H1 (cell line): Measurements from ENCODE around the gene RNF182. TPM values are rescaled to one million over a fixed set of nuclear protein-coding genes. Genes with fewer than 3 reads are reported as not detected.
A peak's percentile ranks its signal among the peaks of the same experiment; 100 is the strongest.

Source experiments
- CTCF ChIA-PET: fragments of 300-600 bp; sonication (Branson Sonifier 250); formaldehyde crosslinking; loops from one replicate; lab custom pipeline; 2021; ENCODE audit not compliant: partially characterized antibody; lab: Charles Lee
- POLR2A ChIA-PET: fragments of 300-600 bp; sonication (Branson Sonifier 250); formaldehyde crosslinking; loops from one replicate; lab custom pipeline; 2021; ENCODE audit warnings: inconsistent platforms; ENCODE audit not compliant: partially characterized antibody; lab: Charles Lee
- DNase-seq, 2 experiments: peaks; one replicate each; pipeline versions ENCODE4 v3.0.0 to v3.0.0-alpha.2; 2010 to 2022; ENCODE audit warnings: low spot score in 2 of 2, low read depth in 1 of 2, mixed read lengths in 1 of 2
- FAIRE-seq: peaks from 2 replicates; lab custom pipeline; 2011; peaks lifted over from hg19 to GRCh38; lab: Jason Lieb, UNC
- H2AFZ ChIP-seq: 2 replicates; pipeline ENCODE4 v1.8.1; 2012; ENCODE audit warnings: low read length, inconsistent platforms
- H2AK5ac ChIP-seq: 2 replicates; pipeline ENCODE4 v1.6.1; 2013; ENCODE audit warnings: low read depth, low read length
- H2BK120ac ChIP-seq: replicated peaks from 2 replicates; pipeline ENCODE3; 2013; ENCODE audit warnings: low read depth, low read length, inconsistent platforms
- H2BK12ac ChIP-seq: 2 replicates; pipeline ENCODE4 v1.6.1; 2013; ENCODE audit warnings: low read depth, low read length
- H2BK15ac ChIP-seq: 2 replicates; pipeline ENCODE4 v1.6.1; 2013; ENCODE audit warnings: low read length
- H2BK20ac ChIP-seq: 2 replicates; pipeline ENCODE4 v1.6.1; 2013; ENCODE audit warnings: low read length
- H2BK5ac ChIP-seq: 2 replicates; pipeline ENCODE4 v1.6.1; 2013; ENCODE audit warnings: low read depth, low read length
- H3K14ac ChIP-seq: 2 replicates; pipeline ENCODE4 v1.6.1; 2013; ENCODE audit warnings: inconsistent platforms; ENCODE audit not compliant: insufficient read length
- H3K18ac ChIP-seq: 2 replicates; pipeline ENCODE4 v1.6.1; 2013; ENCODE audit warnings: low read length; ENCODE audit errors: extremely low read depth
- H3K23ac ChIP-seq: 2 replicates; pipeline ENCODE4 v1.6.1; 2013; ENCODE audit warnings: inconsistent platforms; ENCODE audit not compliant: insufficient read length
- H3K23me2 ChIP-seq: 2 replicates; pipeline ENCODE4 v1.6.1; 2013; ENCODE audit warnings: low read depth, low read length
- H3K27ac ChIP-seq: 2 replicates; pipeline ENCODE4 v1.6.1; 2011; ENCODE audit warnings: low read depth, low read length, inconsistent platforms
- H3K27me3 ChIP-seq, 4 experiments: replicated peaks in 1 of 4; 1 replicate in 1 of 4; 2 replicates in 3 of 4; pipeline versions ENCODE4 v1.6.1 to v1.8.1; 2011 to 2013; ENCODE audit warnings: low read length in 3 of 4, mild to moderate bottlenecking in 3 of 4, inconsistent platforms in 2 of 4, mixed read lengths in 2 of 4, moderate library complexity in 1 of 4; ENCODE audit not compliant: control insufficient read depth in 3 of 4, insufficient read depth in 3 of 4; ENCODE audit errors: extremely low read depth in 1 of 4
- H3K36me3 ChIP-seq, 4 experiments: 2 replicates each; pipeline versions ENCODE4 v1.6.1 to v1.8.1; 2011 to 2013; ENCODE audit warnings: mild to moderate bottlenecking in 4 of 4, low read length in 3 of 4, moderate library complexity in 2 of 4, control low read depth in 1 of 4, inconsistent platforms in 1 of 4; ENCODE audit not compliant: insufficient read depth in 4 of 4, control insufficient read depth in 2 of 4
- H3K4ac ChIP-seq: replicated peaks from 2 replicates; pipeline ENCODE3; 2013; ENCODE audit warnings: low read length, low read depth, mixed read lengths, inconsistent platforms; ENCODE audit not compliant: insufficient read length
- H3K4me1 ChIP-seq, 4 experiments: replicated peaks in 1 of 4; 1 replicate in 1 of 4; 2 replicates in 3 of 4; pipeline versions ENCODE4 v1.6.1 to v1.8.1; 2011 to 2013; ENCODE audit warnings: low read length in 3 of 4, inconsistent platforms in 2 of 4, mixed read lengths in 1 of 4; ENCODE audit not compliant: insufficient read depth in 4 of 4, control insufficient read depth in 3 of 4
- H3K4me2 ChIP-seq, 2 experiments: 2 replicates each; pipeline versions ENCODE4 v1.6.1 to v1.8.1; 2011 to 2013; ENCODE audit warnings: low read depth in 2 of 2, low read length in 2 of 2, control low read depth in 1 of 2, inconsistent platforms in 1 of 2, mild to moderate bottlenecking in 1 of 2; ENCODE audit not compliant: insufficient read depth in 1 of 2
- H3K4me3 ChIP-seq, 4 experiments: fragments of 200-600, 300-600 bp in 1 of 4; sonication (generic), shearing (Covaris generic), sonication (Bioruptor Twin) in 1 of 4; 2 replicates each; pipeline versions ENCODE4 v1.5.1 to v1.8.1; 2011 to 2016; ENCODE audit warnings: low read length in 4 of 4, low read depth in 3 of 4, control low read depth in 2 of 4, inconsistent platforms in 2 of 4, mild to moderate bottlenecking in 2 of 4, mixed read lengths in 1 of 4, moderate library complexity in 1 of 4; ENCODE audit not compliant: insufficient read depth in 2 of 4; ENCODE audit errors: extremely low read depth in 1 of 4
- H3K56ac ChIP-seq: replicated peaks from 2 replicates; pipeline ENCODE3; 2013; ENCODE audit warnings: low read depth, mild to moderate bottlenecking, mixed read lengths, low read length, inconsistent platforms; ENCODE audit not compliant: insufficient read length
- H3K79me1 ChIP-seq: 2 replicates; pipeline ENCODE4 v1.6.1; 2013; ENCODE audit warnings: low read depth, low read length, control low read depth
- H3K79me2 ChIP-seq, 2 experiments: 2 replicates each; pipeline versions ENCODE4 v1.6.1 to v1.8.1; 2012 to 2013; ENCODE audit warnings: low read length in 2 of 2, mild to moderate bottlenecking in 2 of 2, inconsistent platforms in 1 of 2; ENCODE audit not compliant: insufficient read depth in 2 of 2, control insufficient read depth in 1 of 2
- H3K9ac ChIP-seq, 4 experiments: replicated peaks in 1 of 4; 1 replicate in 1 of 4; 2 replicates in 3 of 4; pipeline versions ENCODE4 v1.6.1 to v1.8.1; 2011 to 2013; ENCODE audit warnings: low read depth in 3 of 4, low read length in 3 of 4, control low read depth in 2 of 4, mild to moderate bottlenecking in 2 of 4, moderate library complexity in 2 of 4, inconsistent platforms in 1 of 4; ENCODE audit errors: extremely low read depth in 1 of 4
- H3K9me3 ChIP-seq, 2 experiments: 2 replicates each; pipeline versions ENCODE4 v1.6.1 to v1.8.1; 2012 to 2013; ENCODE audit warnings: mild to moderate bottlenecking in 2 of 2, moderate library complexity in 2 of 2, control low read depth in 1 of 2, inconsistent platforms in 1 of 2, low read depth in 1 of 2, low read length in 1 of 2, mixed read lengths in 1 of 2; ENCODE audit not compliant: insufficient read depth in 2 of 2
- H4K20me1 ChIP-seq, 2 experiments: replicated peaks in 1 of 2; 2 replicates each; pipeline versions ENCODE3 to v1.8.1; 2011 to 2013; ENCODE audit warnings: inconsistent platforms in 2 of 2, low read length in 2 of 2, mild to moderate bottlenecking in 1 of 2; ENCODE audit not compliant: insufficient read depth in 2 of 2, control insufficient read depth in 1 of 2
- H4K5ac ChIP-seq: 2 replicates; pipeline ENCODE4 v1.6.1; 2013; ENCODE audit warnings: low read length, low read depth, mixed read lengths, inconsistent platforms; ENCODE audit not compliant: insufficient read length
- H4K8ac ChIP-seq: 2 replicates; pipeline ENCODE4 v1.8.0; 2013; ENCODE audit warnings: mild to moderate bottlenecking, moderate library complexity, low read length, inconsistent platforms; ENCODE audit not compliant: insufficient read depth; ENCODE audit errors: extremely low read depth
- H4K91ac ChIP-seq: replicated peaks from 2 replicates; pipeline ENCODE3; 2013; ENCODE audit warnings: low read length, mixed read lengths, inconsistent platforms; ENCODE audit not compliant: insufficient read length
- MAX ChIP-seq: IDR thresholded peaks from 2 replicates; pipeline ENCODE4 v1.6.1; 2012; ENCODE audit warnings: inconsistent platforms
- SP4 ChIP-seq: IDR thresholded peaks from 2 replicates; pipeline ENCODE4 v1.6.1; 2012; ENCODE audit warnings: low read length, inconsistent platforms
- whole genome bisulfite sequencing, 2 experiments: shearing (Covaris generic) in 1 of 2; methylation state at CpG; one replicate each; pipeline versions ENCODE4 v1.1.6 to v1.1.7; 2013 to 2015; ENCODE audit warnings: low lambda C conversion rate in 2 of 2, mixed read lengths in 2 of 2, inconsistent platforms in 1 of 2, low coverage in 1 of 2, missing lambda C conversion rate in 1 of 2; ENCODE audit not compliant: insufficient replicate concordance in 2 of 2, insufficient coverage in 1 of 2, insufficient read length in 1 of 2; ENCODE audit errors: extremely low coverage in 1 of 2, missing lambda C conversion rate in 1 of 2; 5-methylcytosine and 5-hydroxymethylcytosine counted together
- polyA plus RNA-seq, 7 experiments: library from polyadenylated mRNA; depleted of rRNA in 3 of 7; stranded (reverse) in 5 of 7; unstranded in 2 of 7; fragments of >200 nt in 5 of 7; fragments of 200-250 nt in 2 of 7; gene quantifications; 1 replicate in 5 of 7; 2 replicates in 1 of 7; 4 replicates in 1 of 7; pipeline versions ENCODE4 v1.2.1 to v1.2.3, GENCODE V29; 2011 to 2013; ENCODE audit warnings: missing spikeins in 2 of 7, mixed read lengths in 2 of 7
- total RNA-seq: library from RNA; stranded (reverse); fragmentation: NEBNext Ultra II Directional; extraction: Animal tissue kit (Norgen Biotek cat#: 25700); gene quantifications from 2 replicates; pipeline ENCODE4 v1.2.1, GENCODE V29; 2021

RNF182 gene
- total and polyA plus RNA-seq, 2 of the 8 experiments (the other 6 are each of a cell fraction or from before 2014, with no cell fraction given) = 6.2 to 10.7 TPM

GRCh38 chr6:14015964-14016363 is 91.2 kb downstream of the RNF182 start:
- H3K23ac ChIP-seq = no peak overlapping the region
- no peaks in the 10 kb centered on the region; the same call in 1 of the 2 replicates for H3K23me2 ChIP-seq
- no peak overlapping the region for H3K56ac ChIP-seq
- H4K20me1 ChIP-seq = no peaks in the 10 kb centered on the region
- peaks cover 2 to 19% (median 8%) of the 10 kb centered on the region in 4 experiments; a peak in 6 of 7 replicates for H3K4me1 ChIP-seq
- CTCF ChIA-PET = interaction anchor here (1.0 to 14.7 kb wide), 3 partner anchors 11 to 25 kb away, joined by 4 to 189 read pairs (median 9); no protein-coding TSS in a partner anchor
- no peak overlapping the region for H3K14ac ChIP-seq
- peak overlapping the region in 1 of 2 experiments; percentile 48; a peak in 1 of 4 replicates for H3K4me2 ChIP-seq
- no peaks in the 10 kb centered on the region for H3K79me1 ChIP-seq
- H4K8ac ChIP-seq = no peak overlapping the region
- H4K91ac ChIP-seq = peak overlapping the region; percentile 25
- peak overlapping the region; percentile 82; the same call in 1 of the 2 replicates for H2AK5ac ChIP-seq
- WGBS, 2 experiments = 84% methylated on average over 5 of the region's 5 CpGs; no CpG with 5 or more reads in 1 of the 2 experiments
- H3K79me2 ChIP-seq = no peaks in the 10 kb centered on the region
- FAIRE-seq (no peak), DNase-seq (no peak)
- H3K4me3 ChIP-seq = no peak overlapping the region
- POLR2A ChIA-PET = interaction anchor here (0.6 kb wide), 1 partner anchor 31 kb away, joined by 3 read pairs; no protein-coding TSS in a partner anchor
- H3K9me3 ChIP-seq = peaks cover 6% of the 10 kb centered on the region in 2 experiments; a peak in 1 of 4 replicates
- H2BK120ac ChIP-seq = peak overlapping the region; percentile 30
- peak overlapping the region; percentile 93; the same call in 1 of the 2 replicates for H2BK12ac ChIP-seq
- H3K4ac ChIP-seq = no peak overlapping the region
- TF ChIP-seq MAX = peak; percentile 42; the same call in 1 of the 2 replicates
- TF ChIP-seq SP4 = no peak
- H2BK5ac ChIP-seq = 0 out of 2 replicates have a peak overlapping the region, but pooled peaks have one; percentile 73
- H4K5ac ChIP-seq = no peak overlapping the region
- H3K27ac ChIP-seq = no peak overlapping the region
- H3K18ac ChIP-seq = no peak overlapping the region; the same call in 1 of the 2 replicates
- H2AFZ ChIP-seq = no peak overlapping the region
- no peaks in the 10 kb centered on the region for H3K36me3 ChIP-seq
- peak overlapping the region; percentile 84; the same call in 1 of the 2 replicates for H2BK15ac ChIP-seq
- peak overlapping the region; percentile 96; the same call in 1 of the 2 replicates for H2BK20ac ChIP-seq
- H3K9ac ChIP-seq = no peak overlapping the region
- H3K27me3 ChIP-seq = peaks cover 0 to 5% (median 2%) of the 10 kb centered on the region in 4 experiments; a peak in 4 of 7 replicates
